HG03432 (cell line): Measurements from ENCODE around the gene C6orf47.

ENCODE experiments used
- ATAC-seq: cut with Tn5 transposase; IDR thresholded peaks from one replicate; pipeline ENCODE4 v1.9.1; 2021; ENCODE audit warnings: mild to moderate bottlenecking, moderate library complexity; ENCODE audit not compliant: unreplicated experiment

Gene C6orf47

GRCh38 chr6:31687860-31688693 lies 27.5 kb upstream of the C6orf47 start:
- no peak for ATAC-seq

- no peak for ATAC-seq
Measured at GRCh38 chr6:31687321-31687720, 26.7 kb upstream of the C6orf47 start.

GRCh38 chr6:31686483-31686882 lies 25.9 kb upstream of the C6orf47 start:
- no peak for ATAC-seq

GRCh38 chr6:31683591-31683990 lies 23.0 kb upstream of the C6orf47 start:
- no peak for ATAC-seq

- no peak for ATAC-seq
Measured at GRCh38 chr6:31681135-31681671, 20.6 kb upstream of the C6orf47 start.

GRCh38 chr6:31680226-31681134 lies 19.9 kb upstream of the C6orf47 start, which contains the start of gene LY6G5C:
LY6G5C (minus strand) TSS chr6:31681067; CDS start chr6:31680373, 694 bp downstream.
- no peak for ATAC-seq

GRCh38 chr6:31677955-31678354 lies 17.4 kb upstream of the C6orf47 start:
- no peak for ATAC-seq

GRCh38 chr6:31676904-31677303 lies 16.3 kb upstream of the C6orf47 start:
- no peak for ATAC-seq

GRCh38 chr6:31676322-31676903 lies 15.8 kb upstream of the C6orf47 start:
- ATAC-seq, result no peak

GRCh38 chr6:31669676-31670075 lies 9.1 kb upstream of the C6orf47 start, which contains the start of gene LY6G5B:
LY6G5B (plus strand) TSS chr6:31669976; CDS start chr6:31670951, 975 bp downstream.
- ATAC-seq, result no peak

- ATAC-seq, result no peak
Measured at GRCh38 chr6:31666337-31666965, 5.9 kb upstream of the C6orf47 start.

GRCh38 chr6:31665501-31666336 lies 5.1 kb upstream of the C6orf47 start, which contains the start of gene CSNK2B:
CSNK2B (plus strand) TSS chr6:31666080; CDS start chr6:31666832, 752 bp downstream.
- ATAC-seq, result peak; percentile 80

GRCh38 chr6:31664790-31665500 lies 4.4 kb upstream of the C6orf47 start, which contains the start of gene GPANK1:
GPANK1 (minus strand) TSS chr6:31664997; CDS start chr6:31664478, 519 bp downstream.
- ATAC-seq, result peak; percentile 33

- ATAC-seq, result no peak
Measured at GRCh38 chr6:31663961-31664789, 3.6 kb upstream of the C6orf47 start.

- ATAC-seq, result no peak
Measured at GRCh38 chr6:31663126-31663960, 2.8 kb upstream of the C6orf47 start.

GRCh38 chr6:31662124-31662723 lies 1.6 kb upstream of the C6orf47 start:
- no peak for ATAC-seq
